Osteocyte (in vitro differentiated cells): ENCODE measurements around the gene ANXA4. TPM values are rescaled to one million over a fixed set of nuclear protein-coding genes. Genes with fewer than 3 reads are reported as not detected.

Experiments used
- DNase-seq: peaks from one replicate; pipeline ENCODE4 v3.0.0; 2021; ENCODE audit warnings: mixed read lengths; ENCODE audit not compliant: unreplicated experiment; ENCODE audit errors: extremely low spot score
- H3K27ac Mint-ChIP-seq: one replicate; pipeline ENCODE4 v1.8.0; 2021; ENCODE audit warnings: mild to moderate bottlenecking, mixed read lengths; ENCODE audit not compliant: unreplicated experiment
- H3K27me3 Mint-ChIP-seq: one replicate; pipeline ENCODE4 v1.8.0; 2021; ENCODE audit warnings: mixed read lengths; ENCODE audit not compliant: unreplicated experiment
- H3K36me3 Mint-ChIP-seq: one replicate; pipeline ENCODE4 v1.8.0; 2021; ENCODE audit warnings: mixed read lengths; ENCODE audit not compliant: unreplicated experiment
- H3K4me1 Mint-ChIP-seq: one replicate; pipeline ENCODE4 v1.8.0; 2021; ENCODE audit warnings: mixed read lengths; ENCODE audit not compliant: unreplicated experiment
- H3K4me3 Mint-ChIP-seq: one replicate; pipeline ENCODE4 v1.8.0; 2021; ENCODE audit warnings: mild to moderate bottlenecking, moderate library complexity, mixed read lengths; ENCODE audit not compliant: unreplicated experiment
- H3K9me3 Mint-ChIP-seq: one replicate; pipeline ENCODE4 v1.8.0; 2021; ENCODE audit warnings: mixed read lengths; ENCODE audit not compliant: unreplicated experiment
- CTCF ChIP-seq: fragments of 200-600 bp; sonication (generic); IDR thresholded peaks from 2 replicates; pipeline ENCODE4 v1.5.0; 2021; ENCODE audit warnings: antibody characterized with exemption, mild to moderate bottlenecking, moderate library complexity
- total RNA-seq: library from RNA; stranded (reverse); gene quantifications from 2 replicates; pipeline ENCODE4 v1.2.1, GENCODE V29; 2021

Gene ANXA4
- total RNA-seq, 1 donor from 2014 or later = 76.6 TPM

GRCh38 chr2:69789772-69790600 is 48.1 kb downstream of the ANXA4 start:
- no peak for DNase-seq
- Mint-ChIP-seq H3K4me1 (peaks cover 28% of the 10 kb centered on the region), H3K9me3 (no peaks in the 10 kb centered on the region), H3K4me3 (no peak overlapping the region), H3K36me3 (peaks cover 13% of the 10 kb centered on the region), H3K27me3 (no peaks in the 10 kb centered on the region), H3K27ac (peak overlapping the region; percentile 90)
- TF ChIP-seq CTCF = no peak

GRCh38 chr2:69790601-69790959 is 48.6 kb downstream of the ANXA4 start:
- no peak for TF ChIP-seq CTCF
- H3K27me3 Mint-ChIP-seq = no peaks in the 10 kb centered on the region
- no peak overlapping the region for H3K4me3 Mint-ChIP-seq
- DNase-seq = no peak
- peak overlapping the region; percentile 90 for H3K27ac Mint-ChIP-seq
- peaks cover 28% of the 10 kb centered on the region for H3K4me1 Mint-ChIP-seq
- H3K36me3 Mint-ChIP-seq = peaks cover 13% of the 10 kb centered on the region
- H3K9me3 Mint-ChIP-seq = no peaks in the 10 kb centered on the region

DNA sequence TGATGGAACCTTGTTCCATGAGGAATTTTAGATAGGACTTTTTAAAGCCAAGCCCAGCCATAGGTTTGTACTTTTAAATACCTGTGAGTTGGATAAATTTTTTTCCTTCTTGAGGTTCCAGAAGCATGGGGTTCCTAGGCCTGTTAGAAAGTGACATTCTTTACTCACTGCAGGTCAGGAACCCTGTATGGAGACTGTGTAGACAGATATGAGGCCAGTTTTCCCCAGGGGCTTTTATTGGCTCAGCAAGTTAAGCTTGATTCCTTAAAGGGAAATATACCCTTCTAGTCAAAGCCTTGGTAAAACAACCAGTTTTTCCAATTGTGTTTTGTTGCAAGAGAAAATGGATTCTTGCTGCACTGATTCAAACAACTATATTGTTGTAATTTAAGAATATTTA is 49.1 kb downstream of the ANXA4 start:
- H3K4me3 Mint-ChIP-seq = no peak overlapping the region
- peaks cover 28% of the 10 kb centered on the region for H3K4me1 Mint-ChIP-seq
- H3K27ac Mint-ChIP-seq = peak overlapping the region; percentile 90
- no peaks in the 10 kb centered on the region for H3K27me3 Mint-ChIP-seq
- H3K36me3 Mint-ChIP-seq = peaks cover 13% of the 10 kb centered on the region
- TF ChIP-seq CTCF = no peak
- DNase-seq = no peak
- no peaks in the 10 kb centered on the region for H3K9me3 Mint-ChIP-seq

DNA sequence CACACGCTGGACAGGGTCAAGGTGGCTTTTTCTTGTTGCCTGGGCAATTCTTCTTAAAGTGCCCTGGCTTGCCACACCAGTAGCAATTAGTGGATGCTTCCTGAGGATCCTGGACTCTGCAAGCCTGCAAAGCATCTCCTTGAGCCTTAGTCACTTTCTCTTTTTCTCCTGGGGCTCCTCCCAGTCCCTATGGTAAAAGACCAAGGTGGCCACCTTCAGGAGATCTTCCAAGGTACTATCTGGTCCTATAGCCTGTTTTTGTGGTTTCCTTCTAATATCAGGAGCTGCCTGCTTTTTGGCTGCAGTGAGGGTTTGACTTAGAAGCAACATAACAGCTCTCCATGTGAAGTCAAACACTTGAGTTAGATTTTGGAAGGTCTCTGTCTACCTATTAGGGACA is 54.2 kb downstream of the ANXA4 start:
- Mint-ChIP-seq H3K27me3 (no peaks in the 10 kb centered on the region), H3K9me3 (no peaks in the 10 kb centered on the region), H3K4me3 (no peak overlapping the region), H3K4me1 (peaks cover 25% of the 10 kb centered on the region), H3K36me3 (peaks cover 7% of the 10 kb centered on the region), H3K27ac (no peak overlapping the region)
- DNase-seq = no peak
- TF ChIP-seq CTCF = no peak

- no peak for TF ChIP-seq CTCF
- H3K36me3 Mint-ChIP-seq = peaks cover 11% of the 10 kb centered on the region
- no peaks in the 10 kb centered on the region for H3K27me3 Mint-ChIP-seq
- no peak overlapping the region for H3K4me3 Mint-ChIP-seq
- no peak for DNase-seq
- H3K27ac Mint-ChIP-seq = no peak overlapping the region
- H3K9me3 Mint-ChIP-seq = no peaks in the 10 kb centered on the region
- H3K4me1 Mint-ChIP-seq = peaks cover 21% of the 10 kb centered on the region
These were observed 55.3 kb downstream of the ANXA4 start for GRCh38 chr2:69797235-69797634.
